H1 (cell line): ENCODE measurements around the gene ENO2.

ENCODE experiments used
- POLR2A ChIP-seq, 2 experiments: IDR thresholded peaks; 1 replicate in 1 of 2; 2 replicates in 1 of 2; pipeline ENCODE4 v1.6.1; 2011; ENCODE audit warnings: low read depth in 2 of 2, low read length in 2 of 2, mild to moderate bottlenecking in 2 of 2; ENCODE audit errors: control extremely low read depth in 1 of 2
- USF2 ChIP-seq: IDR thresholded peaks from 2 replicates; pipeline ENCODE4 v1.6.1; 2011; ENCODE audit warnings: low read length, improper control_type of control experiment
- YY1 ChIP-seq: IDR thresholded peaks from 2 replicates; pipeline ENCODE4 v1.6.1; 2011; ENCODE audit warnings: low read depth, mild to moderate bottlenecking, low read length
- TF ChIP-seq, protein P1 (sequence below): IDR thresholded peaks from 2 replicates; pipeline ENCODE4 v1.6.1; 2011; ENCODE audit warnings: low read depth, mild to moderate bottlenecking, low read length; ENCODE audit not compliant: insufficient read depth

DNA sequence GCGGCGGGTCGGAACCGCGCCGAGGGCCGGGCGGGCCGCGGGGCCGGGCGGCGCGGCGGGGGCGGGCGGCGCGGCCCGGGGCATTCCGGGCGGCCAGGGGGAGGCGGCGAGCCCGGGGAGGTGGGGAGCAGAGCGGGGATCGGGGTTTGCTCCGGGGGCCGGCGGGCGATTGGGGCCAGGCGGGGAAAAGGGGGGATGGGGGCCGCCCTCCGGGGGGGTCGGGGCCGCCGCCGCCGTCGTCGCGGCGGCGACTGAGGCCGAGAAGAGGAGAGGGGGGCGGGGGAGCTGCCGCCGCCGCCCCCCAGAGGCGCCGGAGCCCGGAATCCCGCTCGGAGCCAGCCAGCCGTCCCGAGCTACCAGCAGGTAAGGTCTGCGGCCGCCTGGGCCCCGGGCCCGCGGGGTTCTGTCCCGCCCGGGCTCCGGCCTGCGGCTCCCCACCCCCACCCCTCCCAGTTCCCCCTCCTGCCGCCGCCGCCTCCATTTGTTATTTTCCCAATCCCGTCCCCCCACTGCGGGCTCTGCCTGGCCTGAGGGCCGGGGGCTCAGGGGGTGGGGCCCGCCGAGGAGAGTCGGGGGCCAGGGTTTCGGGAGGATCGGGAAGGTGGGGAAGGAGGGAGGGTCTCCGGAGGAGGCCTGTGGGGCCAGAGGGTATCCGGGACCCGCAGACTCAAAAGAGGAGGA is 13.8 kb downstream of the ENO2 start:
- TF ChIP-seq USF2: no peak
- TF ChIP-seq YY1: no peak
- no peak for TF ChIP-seq POLR2A (IDR thresholded peaks at IDR 0.05; ENCODE audit: control extremely low read depth in 1 of 2, low read depth in 2 of 2, low read length in 2 of 2)
- TF ChIP-seq, protein P1, sequence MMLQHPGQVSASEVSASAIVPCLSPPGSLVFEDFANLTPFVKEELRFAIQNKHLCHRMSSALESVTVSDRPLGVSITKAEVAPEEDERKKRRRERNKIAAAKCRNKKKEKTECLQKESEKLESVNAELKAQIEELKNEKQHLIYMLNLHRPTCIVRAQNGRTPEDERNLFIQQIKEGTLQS: no peak
